Stimulated activated CD8-positive, alpha-beta memory T cell treated with anti-CD3 and anti-CD28 coated beads, Interleukin-15, amount 100 ng/mL, for 24 hours (primary cell): ENCODE results near the gene DOLPP1.
"Not testable (repeated sequence)": the region's sequence is repeated elsewhere in the genome, so short reads cannot be mapped to it uniquely, and the experiment has no call there.

Source experiments
- DNase-seq: peaks from one replicate; pipeline ENCODE4 v3.0.0-alpha.2; 2020; ENCODE audit warnings: low read depth

DOLPP1 gene

GRCh38 chr9:129080601-129081387, at the start of gene DOLPP1:
Gene DOLPP1 (plus strand): TSS chr9:129081111. CDS start chr9:129081132, 21 bp downstream.
- DNase-seq, result peak; percentile 94

- no peak for DNase-seq
Observed at GRCh38 chr9:129031514-129031913, 49.4 kb upstream of the DOLPP1 start.

- DNase-seq, result no peak
Observed at GRCh38 chr9:129032541-129033159, 48.3 kb upstream of the DOLPP1 start.

- DNase-seq, result no peak
Observed at GRCh38 chr9:129033216-129033615, 47.7 kb upstream of the DOLPP1 start.

GRCh38 chr9:129035838-129036237, 45.1 kb upstream of the DOLPP1 start:
- DNase-seq, result not testable (repeated sequence)

GRCh38 chr9:129036241-129036922, 44.5 kb upstream of the DOLPP1 start, which contains the start of gene MIGA2:
Gene MIGA2 (plus strand): TSS chr9:129036626. CDS start chr9:129040595, 3,969 bp downstream.
- DNase-seq, result peak; percentile 72

GRCh38 chr9:129036923-129037766, 43.8 kb upstream of the DOLPP1 start:
- no peak for DNase-seq

GRCh38 chr9:129037767-129038098, 43.2 kb upstream of the DOLPP1 start:
- DNase-seq, result no peak

- no peak for DNase-seq
Observed at GRCh38 chr9:129038109-129038852, 42.6 kb upstream of the DOLPP1 start.

- no peak for DNase-seq
Observed at GRCh38 chr9:129040113-129040643, 40.7 kb upstream of the DOLPP1 start.

GRCh38 chr9:129042016-129042415, 38.9 kb upstream of the DOLPP1 start:
- no peak for DNase-seq

GRCh38 chr9:129052592-129052991, 28.3 kb upstream of the DOLPP1 start:
- no peak for DNase-seq

- DNase-seq, result no peak
Observed at GRCh38 chr9:129053020-129053419, 27.9 kb upstream of the DOLPP1 start.

GRCh38 chr9:129054163-129054851, 26.6 kb upstream of the DOLPP1 start:
- DNase-seq, result no peak

- DNase-seq, result no peak
Observed at GRCh38 chr9:129058965-129059795, 21.7 kb upstream of the DOLPP1 start.

GRCh38 chr9:129059796-129060785, 20.8 kb upstream of the DOLPP1 start:
- no peak for DNase-seq

GRCh38 chr9:129060991-129061390, 19.9 kb upstream of the DOLPP1 start:
- no peak for DNase-seq

GRCh38 chr9:129063061-129063460, 17.9 kb upstream of the DOLPP1 start:
- no peak for DNase-seq
